IMR-90 (cell line): ENCODE data around the gene MEGF11. TPM values are rescaled to one million over a fixed set of nuclear protein-coding genes. Genes with fewer than 3 reads are reported as not detected.

ENCODE experiments used
- ATAC-seq: fragments of 200-7000 bp; cut with Tn5 transposase; 2 replicates; pipeline ENCODE4 v1.9.1; 2020; ENCODE audit warnings: low read depth, mild to moderate bottlenecking, moderate library complexity
- BruUV-seq: library from RNA; stranded (reverse); fragments of 400-500 nt; replicated peaks from 2 replicates; lab custom pipeline; 2021; lab: Mats Ljungman, UMichigan
- CTCF ChIA-PET: fragments of 300-600 bp; formaldehyde crosslinking; extraction: SDS; loops from one replicate; lab custom pipeline; 2021; ENCODE audit warnings: antibody characterized with exemption; lab: Yijun Ruan, JAX
- POLR2A ChIA-PET: fragments of 300-600 bp; sonication (Branson Sonifier 250); formaldehyde crosslinking; loops from one replicate; lab custom pipeline; 2022; ENCODE audit warnings: antibody characterized with exemption; ENCODE audit not compliant: unreplicated experiment; lab: Charles Lee
- DNase-seq: peaks from one replicate; pipeline ENCODE4 v3.0.0; 2013
- H2AFZ ChIP-seq: replicated peaks from 2 replicates; pipeline ENCODE3; 2013; ENCODE audit warnings: low read length, mild to moderate bottlenecking; ENCODE audit not compliant: poor library complexity
- H2AK5ac ChIP-seq: 2 replicates; pipeline ENCODE4 v1.6.1; 2013; ENCODE audit warnings: low read depth, low read length, inconsistent platforms
- H2AK9ac ChIP-seq: replicated peaks from 2 replicates; pipeline ENCODE3; 2013; ENCODE audit warnings: mild to moderate bottlenecking, low read depth, low read length, moderate library complexity; ENCODE audit not compliant: poor library complexity
- H2BK120ac ChIP-seq: 2 replicates; pipeline ENCODE4 v1.6.1; 2013; ENCODE audit warnings: low read depth, low read length, inconsistent platforms
- H2BK15ac ChIP-seq: 3 replicates; pipeline ENCODE4 v1.6.1; 2013; ENCODE audit warnings: low read depth, low read length, inconsistent platforms
- H2BK20ac ChIP-seq: 2 replicates; pipeline ENCODE4 v1.6.1; 2013; ENCODE audit warnings: low read depth, mild to moderate bottlenecking, inconsistent platforms, low read length, moderate library complexity
- H2BK5ac ChIP-seq: 2 replicates; pipeline ENCODE4 v1.6.1; 2013; ENCODE audit warnings: mild to moderate bottlenecking, low read depth, low read length, inconsistent platforms; ENCODE audit not compliant: poor library complexity, severe bottlenecking
- H3K14ac ChIP-seq: replicated peaks from 2 replicates; pipeline ENCODE4 v1.6.1; 2013; ENCODE audit warnings: low read depth, low read length, inconsistent platforms
- H3K18ac ChIP-seq: 2 replicates; pipeline ENCODE4 v1.6.1; 2013; ENCODE audit warnings: low read depth, low read length, control low read depth
- H3K23ac ChIP-seq: 2 replicates; pipeline ENCODE4 v1.6.1; 2013; ENCODE audit warnings: low read depth, low read length, inconsistent platforms
- H3K27ac ChIP-seq: 2 replicates; pipeline ENCODE4 v1.5.1; 2013; ENCODE audit warnings: mild to moderate bottlenecking, control low read depth, low read length; ENCODE audit not compliant: insufficient read depth
- H3K27me3 ChIP-seq: 2 replicates; pipeline ENCODE4 v1.6.1; 2013; ENCODE audit warnings: low read length; ENCODE audit not compliant: control insufficient read depth, insufficient read depth
- H3K36me3 ChIP-seq: 2 replicates; pipeline ENCODE4 v1.6.1; 2013; ENCODE audit warnings: low read length, mixed read lengths; ENCODE audit not compliant: control insufficient read depth, insufficient read depth
- H3K4ac ChIP-seq: 2 replicates; pipeline ENCODE4 v1.6.1; 2013; ENCODE audit warnings: low read depth, low read length, inconsistent platforms
- H3K4me1 ChIP-seq: 2 replicates; pipeline ENCODE4 v1.6.1; 2013; ENCODE audit warnings: low read length, mixed read lengths; ENCODE audit not compliant: control insufficient read depth, insufficient read depth
- H3K4me2 ChIP-seq: 2 replicates; pipeline ENCODE4 v1.6.1; 2013; ENCODE audit warnings: low read depth, mild to moderate bottlenecking, control low read depth, low read length, moderate library complexity
- H3K4me3 ChIP-seq: 2 replicates; pipeline ENCODE4 v1.5.1; 2013; ENCODE audit warnings: low read depth, mild to moderate bottlenecking, control low read depth, low read length, moderate library complexity; ENCODE audit not compliant: insufficient read depth
- H3K56ac ChIP-seq: 2 replicates; pipeline ENCODE4 v1.6.1; 2013; ENCODE audit warnings: low read length, inconsistent platforms; ENCODE audit not compliant: insufficient read depth; ENCODE audit errors: extremely low read depth
- H3K79me1 ChIP-seq, 2 experiments: 2 replicates each; pipeline ENCODE4 v1.6.1; 2013; ENCODE audit warnings: low read length in 2 of 2, inconsistent platforms in 1 of 2, low read depth in 1 of 2
- H3K9ac ChIP-seq: 2 replicates; pipeline ENCODE4 v1.6.1; 2013; ENCODE audit warnings: low read depth, low read length, control low read depth
- H3K9me1 ChIP-seq: 2 replicates; pipeline ENCODE4 v1.6.1; 2013; ENCODE audit warnings: low read length, inconsistent platforms; ENCODE audit not compliant: insufficient read depth
- H3K9me3 ChIP-seq: 2 replicates; pipeline ENCODE4 v1.6.1; 2013; ENCODE audit warnings: low read length; ENCODE audit not compliant: control insufficient read depth, insufficient read depth
- H4K20me1 ChIP-seq: 2 replicates; pipeline ENCODE4 v1.6.1; 2013; ENCODE audit warnings: low read length, inconsistent platforms; ENCODE audit not compliant: insufficient read depth
- H4K5ac ChIP-seq: 2 replicates; pipeline ENCODE4 v1.6.1; 2013; ENCODE audit warnings: mild to moderate bottlenecking, low read depth, low read length, control low read depth
- H4K8ac ChIP-seq, 2 experiments: 2 replicates each; pipeline ENCODE4 v1.6.1; 2013; ENCODE audit warnings: low read depth in 2 of 2, low read length in 2 of 2, control low read depth in 1 of 2, inconsistent platforms in 1 of 2
- H4K91ac ChIP-seq: 2 replicates; pipeline ENCODE4 v1.6.1; 2013; ENCODE audit warnings: low read depth, low read length, inconsistent platforms; ENCODE audit not compliant: insufficient read depth
- BHLHE40 ChIP-seq: fragments of 150-350 bp; IDR thresholded peaks from 2 replicates; pipeline ENCODE4 v1.6.1; 2016; ENCODE audit warnings: mild to moderate bottlenecking, low read depth, low read length
- CEBPB ChIP-seq: IDR thresholded peaks from 2 replicates; pipeline ENCODE4 v1.6.1; 2012; ENCODE audit warnings: low read depth, low read length, improper control_type of control experiment
- CHD1 ChIP-seq: IDR thresholded peaks from 2 replicates; pipeline ENCODE4 v1.6.1; 2012; ENCODE audit warnings: low read depth, low read length, improper control_type of control experiment
- FOS ChIP-seq: fragments of 150-350 bp; IDR thresholded peaks from 2 replicates; pipeline ENCODE4 v1.6.1; 2016; ENCODE audit warnings: low read depth, low read length
- MAFK ChIP-seq: IDR thresholded peaks from 2 replicates; pipeline ENCODE4 v1.6.1; 2012; ENCODE audit warnings: low read depth, low read length, improper control_type of control experiment
- MAZ ChIP-seq: IDR thresholded peaks from 2 replicates; pipeline ENCODE4 v1.6.1; 2012; ENCODE audit warnings: low read depth, mild to moderate bottlenecking, low read length, improper control_type of control experiment, moderate library complexity, borderline replicate concordance
- MXI1 ChIP-seq: IDR thresholded peaks from 2 replicates; pipeline ENCODE4 v1.6.1; 2012; ENCODE audit warnings: low read depth, mild to moderate bottlenecking, low read length, moderate library complexity, borderline replicate concordance
- NFE2L2 ChIP-seq: fragments of 150-350 bp; IDR thresholded peaks from 2 replicates; pipeline ENCODE4 v1.6.1; 2016; ENCODE audit warnings: low read depth, mild to moderate bottlenecking, low read length
- POLR2A ChIP-seq: IDR thresholded peaks from 2 replicates; pipeline ENCODE4 v1.6.1; 2012; ENCODE audit warnings: mild to moderate bottlenecking, low read depth, low read length
- RAD21 ChIP-seq: IDR thresholded peaks from 2 replicates; pipeline ENCODE4 v1.6.1; 2012; ENCODE audit warnings: low read length, improper control_type of control experiment
- RCOR1 ChIP-seq: IDR thresholded peaks from 2 replicates; pipeline ENCODE4 v1.6.1; 2012; ENCODE audit warnings: mild to moderate bottlenecking, low read length, improper control_type of control experiment; ENCODE audit not compliant: insufficient replicate concordance
- RFX5 ChIP-seq: IDR thresholded peaks from 2 replicates; pipeline ENCODE4 v1.8.0; 2012; ENCODE audit warnings: low read depth, mild to moderate bottlenecking, low read length, moderate library complexity
- SMC3 ChIP-seq: fragments of 150-350 bp; IDR thresholded peaks from 2 replicates; pipeline ENCODE4 v1.6.1; 2016; ENCODE audit warnings: low read depth, mild to moderate bottlenecking, antibody characterized with exemption, low read length, moderate library complexity
- USF2 ChIP-seq: fragments of 150-350 bp; IDR thresholded peaks from 2 replicates; pipeline ENCODE4 v1.6.1; 2017; ENCODE audit warnings: mild to moderate bottlenecking, antibody characterized with exemption, low read length, low read depth
- WGBS, 2 experiments: methylation state at CpG; one replicate each; pipeline versions ENCODE4 v1.1.5 to v1.1.7; 2013; ENCODE audit warnings: missing lambda C conversion rate in 2 of 2; ENCODE audit not compliant: insufficient read length in 1 of 2; ENCODE audit errors: extremely low coverage in 2 of 2; 5-methylcytosine and 5-hydroxymethylcytosine counted together
- dilution Hi-C: fragments of 300-500 bp; cut with HindIII; formaldehyde crosslinking; loops from one replicate; pipeline ENCODE4 v1.14.3; 2018; ENCODE audit warnings: low sequenced_read_pairs; ENCODE audit not compliant: unreplicated experiment
- in situ Hi-C: fragments of 300-500 bp; cut with MboI; formaldehyde crosslinking; loops from 3 replicates; pipeline ENCODE4 v1.14.3; 2019; ENCODE audit warnings: low sequenced_read_pairs, inconsistent platforms, mixed read lengths
- intact Hi-C: fragments of 100-400 bp; cut with micrococcal nuclease; formaldehyde crosslinking; loops from 2 replicates; pipeline ENCODE4 v1.10.0; 2022
- polyA plus RNA-seq, 3 experiments: library from polyadenylated mRNA; depleted of rRNA; stranded (reverse); fragments of >200 nt; gene quantifications; 2 replicates each; pipeline ENCODE4 v1.2.3, GENCODE V29; 2012; ENCODE audit warnings: low replicate concordance in 1 of 3
- total RNA-seq: library from RNA; depleted of rRNA; stranded (reverse); fragments of >200 nt; gene quantifications from 2 replicates; pipeline ENCODE4 v1.2.3, GENCODE V29; 2012
- TF ChIP-seq, protein P1 (sequence below): fragments of 150-350 bp; IDR thresholded peaks from 2 replicates; pipeline ENCODE4 v1.6.1; 2016; ENCODE audit warnings: low read depth, mild to moderate bottlenecking, low read length, moderate library complexity, borderline replicate concordance
- TF ChIP-seq, protein P2 (sequence below): conservative IDR thresholded peaks from 2 replicates; pipeline ENCODE4 v1.5.1; 2012; ENCODE audit warnings: mild to moderate bottlenecking, low read depth, low read length, improper control_type of control experiment

Gene MEGF11
- total and polyA plus RNA-seq, 2 of the 4 experiments (the other 2 are of a cell fraction) = not detected

DNA sequence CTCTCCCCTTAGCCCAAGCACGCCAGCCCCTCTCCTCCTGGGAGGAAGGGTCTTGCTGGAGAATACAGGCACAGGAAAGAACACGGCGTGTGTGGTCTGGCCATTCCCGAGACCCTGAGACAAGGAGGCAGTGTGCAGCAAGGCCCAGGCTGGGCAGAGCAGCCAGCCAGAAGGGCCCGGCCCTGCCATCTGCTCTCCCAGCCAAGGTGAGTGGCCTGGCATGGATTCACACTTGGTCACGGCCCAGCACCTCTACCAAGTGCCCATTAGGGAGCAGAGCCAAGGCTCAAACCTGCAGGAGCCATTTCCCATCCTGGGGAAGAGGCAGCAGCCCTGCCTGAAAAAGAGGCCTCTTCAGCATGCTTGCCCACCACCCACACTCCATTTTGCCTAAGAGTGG, 28.6 kb downstream of the MEGF11 start:
- intact Hi-C loops = no loop called here
- Histone ChIP-seq H3K27ac (no peak overlapping the region), H3K9me1 (no peaks in the 10 kb centered on the region), H3K23ac (no peak overlapping the region), H4K20me1 (no peaks in the 10 kb centered on the region), H3K36me3 (no peaks in the 10 kb centered on the region), H2BK5ac (no peak overlapping the region), H2AK9ac (no peak overlapping the region), H3K56ac (no peak overlapping the region), H2BK20ac (no peak overlapping the region), H4K8ac (no peak overlapping the region), H3K4me3 (no peak overlapping the region), H3K27me3 (peaks cover 40% of the 10 kb centered on the region), H2BK120ac (no peak overlapping the region), H3K79me1 (no peaks in the 10 kb centered on the region), H3K4me2 (no peak overlapping the region), H3K4ac (no peak overlapping the region), H3K14ac (no peak overlapping the region), H2AFZ (peak overlapping the region; percentile 3), H4K5ac (no peak overlapping the region), H3K18ac (no peak overlapping the region), H4K91ac (no peak overlapping the region), H3K4me1 (no peaks in the 10 kb centered on the region), H3K9ac (no peak overlapping the region), H2AK5ac (no peak overlapping the region), H2BK15ac (no peak overlapping the region), H3K9me3 (no peaks in the 10 kb centered on the region)
- dilution Hi-C loops = no loop called here
- BruUV-seq = no TSS peak
- TF ChIP-seq MAFK (no peak), MAZ (no peak), MXI1 (no peak), FOS (no peak), RCOR1 (no peak), RAD21 (no peak), USF2 (no peak), POLR2A (no peak), SMC3 (no peak), RFX5 (no peak), CEBPB (no peak), CHD1 (no peak), NFE2L2 (no peak), BHLHE40 (no peak)
- TF ChIP-seq, protein P1, sequence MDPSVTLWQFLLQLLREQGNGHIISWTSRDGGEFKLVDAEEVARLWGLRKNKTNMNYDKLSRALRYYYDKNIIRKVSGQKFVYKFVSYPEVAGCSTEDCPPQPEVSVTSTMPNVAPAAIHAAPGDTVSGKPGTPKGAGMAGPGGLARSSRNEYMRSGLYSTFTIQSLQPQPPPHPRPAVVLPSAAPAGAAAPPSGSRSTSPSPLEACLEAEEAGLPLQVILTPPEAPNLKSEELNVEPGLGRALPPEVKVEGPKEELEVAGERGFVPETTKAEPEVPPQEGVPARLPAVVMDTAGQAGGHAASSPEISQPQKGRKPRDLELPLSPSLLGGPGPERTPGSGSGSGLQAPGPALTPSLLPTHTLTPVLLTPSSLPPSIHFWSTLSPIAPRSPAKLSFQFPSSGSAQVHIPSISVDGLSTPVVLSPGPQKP = no peak
- TF ChIP-seq, protein P2, sequence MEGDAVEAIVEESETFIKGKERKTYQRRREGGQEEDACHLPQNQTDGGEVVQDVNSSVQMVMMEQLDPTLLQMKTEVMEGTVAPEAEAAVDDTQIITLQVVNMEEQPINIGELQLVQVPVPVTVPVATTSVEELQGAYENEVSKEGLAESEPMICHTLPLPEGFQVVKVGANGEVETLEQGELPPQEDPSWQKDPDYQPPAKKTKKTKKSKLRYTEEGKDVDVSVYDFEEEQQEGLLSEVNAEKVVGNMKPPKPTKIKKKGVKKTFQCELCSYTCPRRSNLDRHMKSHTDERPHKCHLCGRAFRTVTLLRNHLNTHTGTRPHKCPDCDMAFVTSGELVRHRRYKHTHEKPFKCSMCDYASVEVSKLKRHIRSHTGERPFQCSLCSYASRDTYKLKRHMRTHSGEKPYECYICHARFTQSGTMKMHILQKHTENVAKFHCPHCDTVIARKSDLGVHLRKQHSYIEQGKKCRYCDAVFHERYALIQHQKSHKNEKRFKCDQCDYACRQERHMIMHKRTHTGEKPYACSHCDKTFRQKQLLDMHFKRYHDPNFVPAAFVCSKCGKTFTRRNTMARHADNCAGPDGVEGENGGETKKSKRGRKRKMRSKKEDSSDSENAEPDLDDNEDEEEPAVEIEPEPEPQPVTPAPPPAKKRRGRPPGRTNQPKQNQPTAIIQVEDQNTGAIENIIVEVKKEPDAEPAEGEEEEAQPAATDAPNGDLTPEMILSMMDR = no peak
- in situ Hi-C loops = no loop called here
- 56% methylated on average over 5 of the region's 6 CpGs; no CpG with 5 or more reads in 1 of the 2 experiments for WGBS, 2 experiments
- ATAC-seq = no peak
- ChIA-PET POLR2A (no interaction called here), CTCF (no interaction called here)
- no peak for DNase-seq
